ENCODE data around the gene SPDEF.

The SPDEF gene

DNA sequence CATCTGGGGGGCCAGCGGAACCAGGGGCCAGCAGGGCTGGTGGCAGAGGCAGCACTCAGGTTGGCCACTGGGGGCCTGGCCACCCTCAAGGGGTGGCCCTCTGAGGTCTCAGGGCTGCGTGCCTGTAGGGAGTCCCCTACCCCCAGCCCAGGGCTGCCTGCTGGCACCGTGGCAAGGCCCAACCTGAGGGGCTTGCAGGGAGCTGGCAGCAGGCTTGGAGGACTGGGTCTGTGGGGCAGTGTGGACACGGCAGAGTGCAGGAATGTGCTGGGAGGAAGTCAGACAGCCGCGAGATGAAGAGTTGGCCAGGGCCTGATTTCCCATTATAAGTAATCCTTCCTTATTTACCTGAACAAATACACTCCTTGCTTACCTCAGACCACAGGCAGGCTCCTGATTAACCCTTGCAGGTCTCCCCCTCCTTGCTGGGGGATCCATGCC lies at the start of gene SPDEF:
Gene SPDEF (minus strand): TSS at position 299 of the 441 bp plus-strand sequence. CDS start 11,874 bp downstream, outside the sequence.
- no peak for DNase-seq

DNA sequence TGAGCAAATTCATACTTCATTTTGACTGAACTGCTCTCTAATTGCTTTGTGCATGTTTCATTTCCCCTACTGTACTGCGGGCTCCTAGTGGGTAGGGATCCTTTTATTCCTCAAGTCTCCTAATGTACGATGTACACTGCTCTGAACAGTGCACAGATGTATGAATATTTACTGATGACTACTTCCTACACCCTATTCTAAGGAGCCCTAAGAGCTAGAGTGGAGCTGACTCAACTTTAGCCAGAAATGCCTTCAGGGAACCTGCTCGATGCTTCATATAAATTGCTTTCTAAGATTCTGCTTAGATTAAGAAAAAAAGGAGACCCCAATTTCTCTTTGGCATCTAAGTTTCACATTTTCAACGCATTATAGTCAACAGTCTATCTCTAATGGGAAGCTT lies 47.6 kb upstream of the SPDEF start:
- DNase-seq = no peak

DNA sequence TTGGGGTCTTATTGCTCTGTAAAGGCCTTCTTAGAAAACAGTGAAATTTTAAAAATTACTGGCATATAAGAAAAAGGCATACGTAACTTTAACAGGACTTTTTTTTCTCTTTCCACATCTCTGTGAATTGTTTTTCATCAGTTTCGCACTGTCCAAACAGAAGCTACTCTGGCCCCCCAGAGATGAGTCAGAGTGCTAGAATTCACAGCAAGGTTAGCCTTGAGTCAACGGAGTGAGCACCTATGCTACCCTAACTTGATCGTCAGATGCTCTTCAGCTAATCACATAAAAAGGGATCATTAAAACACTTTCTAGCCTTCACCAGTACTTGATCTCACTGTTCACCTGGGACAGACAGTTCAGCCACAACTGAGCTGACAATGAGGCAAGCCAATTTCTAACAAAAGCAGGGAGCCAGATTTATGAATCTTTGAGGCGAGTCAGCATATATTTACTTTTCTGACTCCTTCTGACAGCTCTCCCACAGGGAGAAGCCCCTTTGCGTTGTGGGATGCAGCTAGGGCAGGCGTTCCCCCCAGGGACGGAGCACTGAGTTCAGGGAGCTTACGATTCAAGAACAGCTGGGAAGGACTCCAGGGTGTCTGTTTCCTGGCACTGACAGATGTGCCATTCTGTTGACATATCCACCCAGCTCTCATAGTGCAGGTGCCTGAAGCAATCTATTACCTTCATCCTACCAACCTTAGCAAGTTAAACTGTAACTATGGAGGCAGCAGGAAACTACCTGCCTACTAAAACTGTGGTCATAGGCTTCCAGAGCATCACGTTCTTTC lies 46.4 kb upstream of the SPDEF start:
- no peak for DNase-seq

DNA sequence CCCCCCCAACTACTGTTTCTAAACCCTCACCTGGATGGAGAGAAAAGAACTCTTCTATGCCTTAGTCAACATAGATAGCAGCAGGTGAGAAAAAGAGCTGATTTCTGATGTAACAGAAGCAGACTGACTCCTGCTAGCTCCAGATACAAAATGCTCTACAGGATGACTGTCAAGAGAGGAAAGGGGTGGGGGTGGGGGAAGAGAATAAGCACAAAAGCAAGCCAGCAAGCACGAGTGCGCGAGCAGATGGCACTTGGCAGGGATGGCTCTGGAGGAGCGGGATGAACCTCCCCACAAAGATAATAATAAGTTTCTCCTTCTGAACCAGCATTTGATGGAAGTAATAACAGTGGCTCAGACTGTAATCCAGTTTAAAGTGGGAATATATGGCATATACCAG lies 45.6 kb upstream of the SPDEF start:
- DNase-seq = peak; percentile 35

DNA sequence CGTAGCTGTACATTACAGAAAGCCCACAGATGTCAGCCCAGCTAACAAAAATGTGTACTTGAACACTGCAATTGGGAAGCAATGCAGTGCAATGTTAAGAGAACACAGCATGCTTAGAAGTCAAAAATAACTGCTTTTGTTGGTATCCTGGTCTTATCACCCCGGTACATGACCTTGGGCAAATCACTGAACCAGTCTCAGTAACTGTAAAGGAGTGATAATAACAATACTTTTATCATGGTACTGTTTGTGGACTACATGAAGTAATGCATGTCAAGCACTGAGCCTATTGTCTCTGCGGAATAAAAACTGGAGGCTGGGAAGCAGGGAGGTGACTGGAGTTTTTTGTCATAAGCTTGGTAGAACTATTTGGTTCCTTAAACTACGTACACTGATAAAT lies 44.7 kb upstream of the SPDEF start:
- DNase-seq = no peak

DNA sequence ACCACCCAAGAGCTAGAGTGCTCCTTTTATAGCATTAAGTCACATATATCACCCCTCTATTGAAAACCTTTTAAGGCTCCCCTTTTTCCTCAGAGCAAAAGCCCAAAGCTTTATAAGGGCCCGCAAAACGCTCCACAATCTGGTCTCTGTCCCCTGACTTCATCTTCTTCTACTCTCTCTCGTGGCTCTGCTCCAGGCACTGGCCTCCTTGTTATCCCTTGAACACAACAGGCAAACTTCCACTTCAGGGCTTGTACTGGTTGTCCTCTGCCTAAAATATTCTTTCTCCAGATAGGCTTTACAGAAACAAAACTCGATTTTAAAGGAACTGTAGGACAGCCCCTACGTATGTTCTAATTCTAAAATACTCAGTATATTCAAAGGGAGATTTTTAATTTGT lies 44.0 kb upstream of the SPDEF start:
- no peak for DNase-seq

DNA sequence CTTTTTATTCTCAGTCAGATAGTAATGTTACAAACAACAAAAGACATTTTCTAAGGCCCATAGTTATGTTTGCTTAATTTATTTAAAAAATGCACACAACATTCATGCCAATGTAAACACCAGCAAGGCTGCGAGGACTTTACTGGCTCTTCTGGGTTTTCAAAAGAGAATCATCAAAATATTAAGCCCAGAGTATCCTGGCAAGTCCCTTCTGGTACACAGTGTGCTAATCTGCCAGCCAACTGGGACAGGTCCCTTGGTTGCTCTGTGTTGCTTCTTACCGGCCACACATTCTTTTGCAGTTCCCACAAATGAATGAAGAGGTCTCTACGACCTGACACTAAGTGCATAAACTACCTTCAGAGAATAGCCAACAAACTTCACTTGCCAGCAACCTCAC lies 42.6 kb upstream of the SPDEF start:
- no peak for DNase-seq

DNA sequence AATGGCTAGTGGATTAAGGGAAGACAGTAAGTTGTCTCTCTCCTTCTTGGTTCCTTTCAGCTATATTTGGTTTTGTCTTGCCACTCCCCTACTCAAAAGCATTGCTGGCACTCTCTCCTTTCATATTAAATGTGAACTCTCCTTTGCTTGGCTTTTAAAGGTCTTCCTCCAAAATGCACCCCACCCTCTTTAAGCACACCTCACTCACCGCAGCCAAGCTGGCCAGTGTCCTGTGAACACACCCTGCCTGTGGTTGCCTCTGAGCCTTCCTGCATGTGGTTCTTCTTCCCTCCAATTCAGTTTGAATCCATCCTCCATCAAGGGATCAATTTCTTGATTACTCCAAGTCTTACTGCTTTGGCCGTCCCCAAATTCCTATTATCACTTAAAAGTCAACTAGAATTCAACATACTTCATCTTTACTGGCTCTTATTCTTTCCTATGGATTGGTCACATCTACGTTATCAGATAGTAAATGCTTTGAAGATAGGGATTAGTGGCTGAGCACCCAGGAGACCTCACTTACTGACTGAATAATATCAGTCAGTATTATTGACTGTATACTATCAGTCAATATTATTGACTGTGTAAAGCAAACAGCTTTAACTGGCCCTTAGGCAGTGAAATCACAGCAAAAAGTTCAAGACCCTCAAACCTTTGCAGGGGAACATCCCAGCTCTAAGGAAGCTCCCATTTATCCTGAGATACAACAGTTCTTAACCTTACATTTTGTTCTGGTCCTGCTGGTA lies 41.6 kb upstream of the SPDEF start:
- DNase-seq = no peak

DNA sequence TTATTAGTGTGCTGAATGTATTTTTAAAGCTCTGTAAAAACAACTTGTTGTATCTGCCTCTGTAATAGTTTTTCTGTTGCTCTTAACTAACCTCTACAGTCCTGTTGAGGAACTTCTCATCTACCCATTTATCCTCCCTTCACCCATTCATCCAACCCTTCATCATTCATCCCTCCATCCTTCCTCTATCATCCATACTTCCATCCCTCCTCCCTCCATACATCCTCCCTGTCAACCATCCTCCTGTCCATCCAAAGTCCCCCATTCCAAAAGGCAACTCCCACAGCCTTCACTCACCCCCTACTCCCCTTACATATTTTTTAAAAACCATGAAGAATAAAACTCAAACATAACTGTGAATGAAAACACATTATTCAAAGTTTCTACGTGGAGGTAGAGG lies 40.7 kb upstream of the SPDEF start:
- no peak for DNase-seq

DNA sequence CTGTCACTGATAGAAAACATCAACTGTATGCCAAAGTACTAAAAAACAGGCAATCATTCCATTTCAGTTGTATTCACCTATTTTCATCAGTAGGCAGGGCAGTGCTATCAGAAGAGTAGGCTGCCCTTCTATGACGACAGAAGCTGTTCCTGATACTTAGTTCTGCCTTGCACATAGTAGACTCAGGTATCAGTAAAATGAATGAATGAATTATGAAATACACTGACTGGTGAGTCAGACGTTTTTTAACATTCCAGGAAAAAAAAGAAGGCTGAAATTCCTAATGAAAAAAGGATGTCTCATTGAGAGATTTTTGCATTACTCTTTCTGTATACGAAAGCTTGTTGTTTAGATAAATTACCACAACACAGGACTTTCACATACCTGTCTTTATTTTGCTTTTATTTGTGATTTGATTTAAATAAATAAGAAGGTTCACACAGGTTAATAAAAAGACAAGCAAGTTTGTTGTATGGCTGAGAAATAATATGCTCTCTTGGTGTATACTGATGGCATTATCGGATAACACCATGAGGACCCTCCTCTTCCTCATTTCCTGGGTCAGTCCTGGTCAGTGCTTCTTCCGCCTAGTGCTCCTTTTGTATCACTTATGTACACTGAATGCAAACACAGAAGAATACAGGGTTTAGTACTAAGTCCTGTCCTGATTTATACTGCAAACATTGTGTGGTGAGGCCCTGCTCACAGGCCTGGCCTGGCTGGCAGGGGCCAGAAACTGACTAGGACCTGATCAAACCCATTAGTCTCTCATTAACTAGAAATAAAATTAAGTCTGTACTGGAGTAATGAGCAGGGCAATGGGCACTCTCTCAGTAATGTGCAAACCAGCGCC lies 39.4 kb upstream of the SPDEF start:
- no peak for DNase-seq

DNA sequence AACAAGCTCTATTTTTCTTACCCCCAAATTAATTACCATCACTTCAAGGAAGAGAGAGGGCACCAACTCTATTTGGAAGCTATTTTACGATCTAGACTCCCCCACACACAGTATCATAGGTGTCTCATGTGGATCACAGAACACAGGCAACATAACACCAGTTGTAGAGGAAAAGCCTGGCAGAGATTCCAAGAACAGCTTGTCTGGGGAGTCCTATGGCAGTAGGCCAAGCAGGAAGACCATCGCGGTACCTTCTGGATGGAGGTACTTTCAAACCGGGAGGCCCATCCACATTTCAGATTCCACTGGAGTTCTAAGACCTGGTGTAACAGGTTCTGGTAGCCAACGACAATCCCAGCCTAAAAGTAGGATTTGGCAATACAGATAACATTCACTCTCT lies 37.6 kb upstream of the SPDEF start:
- DNase-seq = no peak

DNA sequence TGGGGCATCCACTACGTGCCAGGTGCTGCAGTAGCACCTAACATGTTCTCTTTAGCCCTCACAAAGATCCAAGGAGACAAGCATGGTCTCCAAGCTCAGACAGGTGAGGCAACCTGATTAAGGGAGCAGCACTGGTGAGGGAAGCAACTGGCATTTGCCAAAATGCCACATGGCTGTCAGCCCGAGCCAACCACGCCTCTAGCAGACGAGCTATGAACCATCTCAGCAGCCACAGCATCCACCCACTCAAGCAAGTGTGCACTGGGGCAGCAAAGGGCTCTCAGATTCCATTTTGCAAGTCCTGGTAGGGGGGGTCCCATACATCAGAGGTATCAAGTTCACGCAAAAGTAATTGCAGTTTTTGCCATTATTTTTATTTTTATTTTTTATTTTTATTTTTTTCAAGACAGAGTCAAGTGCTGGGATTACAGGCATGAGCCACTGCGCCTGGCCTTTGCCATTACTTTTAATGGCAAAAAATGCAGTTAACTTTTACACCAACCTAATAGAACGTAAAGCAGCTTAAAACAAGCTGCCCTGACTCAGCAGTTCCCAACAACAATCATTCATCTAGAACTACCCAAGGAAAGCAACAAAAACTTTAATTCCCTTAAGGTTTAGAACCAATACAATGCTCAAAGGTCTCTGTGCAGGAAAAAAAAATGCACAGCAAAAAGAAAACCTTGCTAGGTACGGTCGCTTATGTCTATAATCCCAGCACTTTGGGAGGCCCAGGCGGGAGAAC lies 36.3 kb upstream of the SPDEF start:
- DNase-seq = no peak

DNA sequence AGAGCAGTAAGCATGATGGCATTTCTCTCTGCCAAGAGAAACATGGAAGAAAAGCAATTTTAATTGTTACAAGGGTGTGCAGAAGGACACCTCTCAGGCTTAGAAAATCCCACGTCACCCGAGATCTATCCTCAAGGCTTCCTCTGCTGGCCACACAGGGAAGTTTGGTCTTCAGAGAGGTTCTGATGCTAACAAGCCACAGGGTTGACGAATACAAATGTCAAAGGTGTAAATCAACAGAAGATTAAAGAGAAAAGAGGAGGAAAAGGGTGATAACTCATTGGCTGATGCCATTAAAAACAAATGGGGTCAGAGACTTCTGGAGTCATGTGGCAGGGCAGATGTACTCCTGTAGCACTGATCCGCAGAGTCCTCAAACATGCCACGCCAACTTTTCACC lies 33.6 kb upstream of the SPDEF start:
- DNase-seq = no peak

DNA sequence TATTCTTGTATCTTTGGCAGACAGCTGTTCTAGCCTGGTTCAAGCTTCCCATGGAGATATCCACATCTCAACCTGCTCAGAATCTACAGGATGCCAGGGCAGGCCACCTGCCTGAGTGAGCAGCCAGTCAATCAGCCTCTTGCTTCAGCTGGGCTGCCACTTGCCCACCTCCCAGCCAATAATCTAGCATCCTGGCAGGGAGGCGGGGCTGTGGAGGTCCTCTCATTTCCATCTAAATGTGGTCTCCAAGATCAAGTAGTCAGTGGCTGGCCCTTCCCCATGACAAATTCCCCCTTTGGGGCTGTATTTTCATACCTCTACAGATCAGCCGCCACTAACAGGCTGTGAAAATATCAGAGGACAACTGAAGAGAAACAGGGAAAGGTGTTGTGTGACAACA lies 33.0 kb upstream of the SPDEF start:
- no peak for DNase-seq

DNA sequence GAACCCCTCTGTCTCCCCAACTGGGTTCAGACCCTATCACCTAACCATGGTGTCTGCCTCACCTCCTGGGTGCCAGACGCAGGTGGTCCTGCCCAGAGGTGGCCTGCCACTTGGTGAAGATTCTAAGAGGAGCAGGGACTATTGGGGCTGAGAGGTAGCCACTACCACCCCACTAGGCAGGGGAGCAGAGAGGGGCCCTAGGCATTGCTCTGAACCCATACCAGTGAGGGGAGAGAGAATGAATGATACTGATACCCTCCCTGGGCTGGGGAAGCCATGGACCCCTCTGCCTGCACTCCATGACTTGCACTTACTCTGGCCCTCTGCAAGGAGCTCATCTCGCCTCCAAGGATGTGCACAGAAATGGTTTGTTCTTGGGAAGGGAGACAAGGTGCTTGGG lies 31.7 kb upstream of the SPDEF start:
- DNase-seq = no peak

DNA sequence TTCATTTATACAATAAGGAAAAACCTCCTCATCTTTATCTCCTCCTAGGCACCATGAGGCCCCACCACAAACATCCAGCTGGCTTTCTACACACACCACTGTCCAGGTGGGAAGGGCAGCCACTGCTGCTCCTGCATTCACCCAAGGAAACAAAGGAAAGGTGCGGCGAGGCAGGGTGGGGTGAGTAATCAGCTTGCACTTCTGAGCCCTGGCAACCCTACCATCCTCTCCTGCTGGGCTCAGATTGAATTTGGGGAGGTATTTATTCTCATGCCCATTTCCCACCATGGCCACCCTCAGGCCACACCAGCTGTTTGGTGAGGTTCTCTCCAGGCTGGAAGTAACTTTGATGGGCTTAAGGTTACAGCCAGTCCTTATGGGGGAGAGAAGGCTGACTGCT lies 31.2 kb upstream of the SPDEF start:
- no peak for DNase-seq

DNA sequence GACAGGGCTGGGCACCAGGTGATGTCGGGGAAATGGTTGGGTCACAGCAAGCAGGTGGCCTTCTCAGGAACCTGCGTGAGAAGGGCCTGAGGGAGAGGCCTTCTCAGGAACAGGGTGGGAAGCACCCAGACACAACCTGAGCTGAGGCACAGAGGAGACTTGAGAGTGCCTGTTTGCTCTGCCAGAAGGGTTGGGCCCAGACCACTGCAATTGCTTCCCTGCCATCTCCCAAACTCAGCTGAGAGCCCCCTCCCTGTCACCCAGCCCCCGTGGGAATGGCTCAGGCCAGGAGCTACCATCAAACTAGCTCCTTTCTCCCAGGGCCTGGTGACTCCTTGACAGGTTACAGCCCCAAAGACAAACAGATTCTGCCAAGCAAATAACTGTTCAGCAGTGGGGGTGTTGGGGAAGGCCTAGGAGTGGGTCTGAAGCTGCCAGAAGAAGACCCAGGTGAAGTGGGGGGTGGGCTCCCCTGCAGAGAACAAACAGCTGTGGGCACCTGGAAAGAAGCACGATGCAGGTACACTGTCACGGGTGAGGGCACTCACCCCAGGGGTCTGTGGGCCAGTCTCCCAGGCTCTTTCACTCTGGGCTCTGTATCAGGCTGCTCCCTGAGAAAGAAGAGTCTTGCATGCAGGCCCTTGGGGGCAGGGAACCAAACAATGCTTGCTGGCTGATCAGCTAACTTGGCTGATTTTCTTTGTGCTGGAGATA lies 30.4 kb upstream of the SPDEF start:
- no peak for DNase-seq

DNA sequence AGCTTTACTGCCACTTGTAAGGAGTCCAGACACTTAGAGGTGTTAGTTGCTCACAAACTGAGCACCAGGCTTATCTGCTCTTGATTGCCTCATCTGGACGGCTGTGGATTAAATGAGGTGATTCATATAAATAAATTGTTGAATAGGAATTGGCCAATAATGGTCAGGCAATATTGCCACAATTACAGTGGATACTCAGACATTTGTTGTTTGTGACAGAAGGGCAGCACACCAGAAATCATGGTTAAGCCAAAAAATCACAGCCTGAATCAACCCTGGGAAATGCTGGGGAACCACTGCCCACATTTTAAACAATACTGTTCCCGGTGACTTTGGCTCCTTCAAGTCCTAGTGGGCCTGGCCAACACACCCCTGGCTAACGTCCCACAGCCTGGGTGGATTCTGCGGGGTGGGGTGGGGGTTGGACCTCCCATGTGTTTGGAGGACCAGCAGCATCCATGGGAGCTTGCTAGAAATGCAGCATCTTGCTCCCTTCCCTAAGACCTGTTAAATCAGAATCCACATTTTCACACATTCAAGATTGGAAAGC lies 29.5 kb upstream of the SPDEF start:
- DNase-seq = no peak

DNA sequence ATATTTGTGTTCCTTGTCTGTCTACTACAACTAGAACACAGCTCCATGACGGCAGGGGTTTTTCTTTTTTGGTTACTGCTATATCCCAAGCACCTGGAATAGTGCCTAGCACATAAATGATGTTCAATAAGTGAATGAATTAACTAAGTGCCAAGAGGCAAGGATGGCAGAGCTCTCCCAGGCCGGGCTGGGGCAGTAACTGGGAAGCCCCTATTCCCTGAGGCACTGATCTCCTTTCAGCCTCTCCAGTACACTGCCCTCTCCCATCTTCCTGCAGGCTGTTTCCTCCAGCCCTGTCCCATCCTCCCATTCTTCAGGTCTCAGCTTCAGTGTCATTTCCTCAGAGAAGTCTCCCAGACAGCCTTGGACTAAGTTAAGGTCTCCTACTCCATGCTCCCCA lies 29.0 kb upstream of the SPDEF start:
- no peak for DNase-seq

DNA sequence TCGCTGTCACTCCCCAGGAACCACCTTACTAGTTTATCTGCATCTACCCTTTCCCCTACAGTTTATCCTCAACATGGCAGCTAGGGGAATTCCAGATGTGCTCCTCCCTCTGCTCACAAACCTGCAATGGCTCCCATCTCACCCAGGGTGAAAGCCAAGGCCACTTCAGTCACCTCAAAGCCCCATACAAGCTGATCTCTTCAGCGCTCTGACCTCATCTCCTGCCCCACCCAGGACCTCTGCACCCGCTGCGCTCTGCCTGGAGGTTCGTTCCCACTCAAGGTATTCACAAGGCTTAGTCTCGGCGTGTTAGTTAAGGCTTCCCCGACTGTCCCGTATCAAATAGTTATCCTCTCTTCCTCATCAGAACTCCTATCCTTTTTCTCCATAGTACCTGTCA lies 28.6 kb upstream of the SPDEF start:
- DNase-seq = no peak

DNA sequence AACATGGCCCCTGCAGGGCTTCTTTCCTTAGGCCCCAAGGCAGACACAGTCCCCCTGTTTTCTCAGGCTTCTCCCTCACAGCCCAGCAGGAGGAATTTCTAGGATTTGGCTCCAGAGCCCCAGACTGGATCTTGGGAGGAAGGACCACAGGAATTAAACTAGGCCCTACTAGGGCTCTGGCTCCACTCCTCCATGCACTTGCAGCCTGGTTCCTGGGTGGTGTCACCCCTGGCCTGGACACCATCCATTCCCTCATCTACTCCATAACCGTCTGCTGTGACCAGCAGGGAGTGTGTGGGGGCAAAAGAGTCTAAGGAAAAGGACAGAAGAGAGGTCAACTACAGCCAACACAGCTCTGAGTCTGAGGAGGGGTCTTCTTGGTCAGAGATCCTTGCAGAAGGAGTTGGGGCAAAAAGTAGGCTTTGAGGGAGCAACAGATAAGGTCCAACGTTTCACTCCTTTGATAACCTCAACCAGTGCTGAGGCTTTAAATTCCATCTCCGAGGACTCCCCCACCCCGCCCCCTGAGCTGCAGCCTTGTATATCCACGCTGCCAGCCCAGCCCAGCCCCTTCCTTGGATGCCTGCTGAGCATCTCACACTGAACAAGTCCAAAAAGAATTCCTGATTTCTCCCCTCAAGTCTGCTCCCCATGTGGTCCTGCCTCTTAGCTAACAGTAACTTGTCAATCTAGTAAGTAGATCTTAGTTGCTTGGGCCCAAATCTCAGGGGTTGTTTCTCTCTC lies 27.9 kb upstream of the SPDEF start:
- no peak for DNase-seq

All from right hindlimb (tissue), 1 donor.